Measurements from ENCODE around the gene BIRC6. TPM values are rescaled to one million over a fixed set of nuclear protein-coding genes. Genes with fewer than 3 reads are reported as not detected.

The BIRC6 gene
- total and polyA plus RNA-seq, 4 donors, result 60.2 to 241 (median 82.0) TPM

DNA sequence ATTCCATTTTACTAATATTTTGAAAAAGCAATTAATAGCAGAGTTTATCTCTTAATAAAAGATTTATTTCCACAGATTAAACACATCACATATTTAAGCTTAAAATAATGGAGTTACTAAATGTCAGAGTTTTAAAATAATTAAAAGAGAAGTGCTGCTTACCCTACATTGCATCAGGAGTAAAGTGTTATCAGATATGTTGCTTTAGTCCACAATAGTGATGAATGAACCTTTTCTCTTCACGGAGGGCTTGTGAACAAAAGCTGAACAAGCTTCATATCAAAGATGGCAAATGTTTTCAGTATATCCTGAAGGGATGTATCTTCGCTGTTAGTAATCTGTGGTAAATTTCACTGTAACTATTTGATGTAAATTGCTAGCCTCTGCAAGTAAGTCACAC, 201.7 kb downstream of the BIRC6 start:
- DNase-seq (ENCODE audit: low read depth in 4 of 6, low spot score in 6 of 6), result no peak
- WGBS (ENCODE audit: insufficient coverage), result no CpG with 5 or more reads among the region's 2 CpGs
- no peak overlapping the region for H3K4me3 ChIP-seq (ENCODE audit: low read depth, low read length)
- H3K27ac ChIP-seq (ENCODE audit: low read depth, low read length), result peak overlapping the region; percentile 19
- peaks cover 4% of the 10 kb centered on the region for H3K36me3 ChIP-seq (ENCODE audit: control insufficient read depth, insufficient read depth, low read length)
- H3K27me3 ChIP-seq (ENCODE audit: control insufficient read depth, insufficient read depth, low read length), result no peaks in the 10 kb centered on the region
- no peaks in the 10 kb centered on the region for H3K4me1 ChIP-seq (ENCODE audit: control insufficient read depth, insufficient read depth, low read length)
- H3K9me3 ChIP-seq (ENCODE audit: control insufficient read depth, insufficient read depth, low read length), result no peaks in the 10 kb centered on the region

DNA sequence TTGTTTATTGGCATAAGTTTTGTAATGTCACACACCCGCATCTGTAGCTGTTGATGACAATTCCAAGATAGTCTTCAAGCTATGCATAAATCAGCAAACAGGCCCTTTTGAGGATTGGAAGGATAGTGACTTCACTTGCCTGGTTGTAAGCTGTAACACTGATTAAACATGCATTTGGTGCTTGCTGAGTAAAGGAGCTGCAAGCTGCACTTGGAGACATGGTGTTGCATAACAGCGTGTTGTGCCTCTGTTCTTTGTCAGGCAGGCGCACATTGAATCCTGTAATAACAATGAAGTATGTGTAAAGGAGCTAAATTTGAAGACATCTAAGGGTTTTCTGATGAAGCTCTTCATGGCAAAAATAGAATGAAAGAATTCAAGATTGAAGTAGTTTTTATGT, 202.3 kb downstream of the BIRC6 start:
- DNase-seq (ENCODE audit: low read depth in 4 of 6, low spot score in 6 of 6), result peak in 3 of 6 donors; percentile 19 to 66 (median 51)
- Histone ChIP-seq H3K4me1 (ENCODE audit: control insufficient read depth, insufficient read depth, low read length) (no peaks in the 10 kb centered on the region), H3K27ac (ENCODE audit: low read depth, low read length) (peak overlapping the region; percentile 19), H3K4me3 (ENCODE audit: low read depth, low read length) (no peak overlapping the region), H3K27me3 (ENCODE audit: control insufficient read depth, insufficient read depth, low read length) (no peaks in the 10 kb centered on the region), H3K36me3 (ENCODE audit: control insufficient read depth, insufficient read depth, low read length) (peaks cover 4% of the 10 kb centered on the region), H3K9me3 (ENCODE audit: control insufficient read depth, insufficient read depth, low read length) (no peaks in the 10 kb centered on the region)
- WGBS (ENCODE audit: insufficient coverage), result 41% methylated on average over 3 of the region's 3 CpGs

DNA sequence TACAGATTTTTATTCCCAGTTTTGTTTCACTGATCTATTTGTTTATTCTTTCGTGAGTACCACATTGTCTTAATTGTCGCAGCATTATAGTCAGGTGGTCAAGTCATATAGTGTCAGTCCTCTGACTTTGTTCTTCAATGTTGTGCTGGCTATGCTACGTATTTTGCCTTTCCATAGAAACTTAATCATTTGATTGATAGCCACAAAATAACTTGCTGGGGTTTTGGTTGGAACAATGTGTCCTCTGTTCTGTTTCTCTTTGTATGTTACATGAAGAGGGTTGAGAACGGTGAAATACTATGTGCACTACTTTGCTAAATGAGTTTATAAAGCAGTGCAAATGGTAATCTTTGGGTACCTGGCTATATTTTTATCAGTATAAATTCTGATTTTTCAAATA, 206.1 kb downstream of the BIRC6 start:
- Histone ChIP-seq H3K9me3 (ENCODE audit: control insufficient read depth, insufficient read depth, low read length) (peaks cover 10% of the 10 kb centered on the region), H3K27ac (ENCODE audit: low read depth, low read length) (peak overlapping the region; percentile 61), H3K4me1 (ENCODE audit: control insufficient read depth, insufficient read depth, low read length) (no peaks in the 10 kb centered on the region), H3K4me3 (ENCODE audit: low read depth, low read length) (no peak overlapping the region), H3K36me3 (ENCODE audit: control insufficient read depth, insufficient read depth, low read length) (peaks cover 5% of the 10 kb centered on the region), H3K27me3 (ENCODE audit: control insufficient read depth, insufficient read depth, low read length) (no peaks in the 10 kb centered on the region)
- DNase-seq (ENCODE audit: low read depth in 4 of 6, low spot score in 6 of 6), result peak in 1 of 6 donors; percentile 9
- WGBS (ENCODE audit: insufficient coverage), result no CpG with 5 or more reads among the region's 4 CpGs

DNA sequence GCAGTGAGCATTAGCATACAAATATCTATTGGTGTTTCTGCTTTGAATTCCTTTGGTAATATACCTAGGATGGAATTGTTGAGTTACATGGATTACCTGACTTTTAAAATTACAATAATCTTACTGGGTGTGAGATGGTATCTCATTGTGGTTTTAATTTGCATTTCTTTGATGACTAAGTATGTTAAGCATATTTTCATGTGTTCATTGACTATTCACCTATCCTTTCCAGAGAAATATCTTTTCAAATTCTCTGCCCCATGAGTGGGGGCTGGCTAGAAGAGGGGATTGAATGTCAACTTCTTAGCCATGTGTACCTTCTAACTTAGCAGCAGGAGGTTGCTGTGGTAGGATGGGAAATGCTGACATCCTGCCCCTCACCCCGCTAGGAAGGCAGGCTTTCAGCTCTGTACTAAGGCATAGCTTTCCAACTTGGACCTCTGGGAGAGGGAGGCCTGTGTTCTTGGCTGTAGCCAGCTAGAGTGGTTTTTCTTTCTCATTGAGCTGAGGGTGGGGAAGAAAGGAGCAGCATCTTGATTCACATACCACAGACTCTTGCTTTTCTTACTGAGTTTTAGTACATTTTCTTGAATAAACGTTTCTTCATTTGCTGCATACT, 207.7 kb downstream of the BIRC6 start:
- no peak overlapping the region for H3K27ac ChIP-seq (ENCODE audit: low read depth, low read length)
- no peak overlapping the region for H3K4me3 ChIP-seq (ENCODE audit: low read depth, low read length)
- H3K36me3 ChIP-seq (ENCODE audit: control insufficient read depth, insufficient read depth, low read length), result peaks cover 12% of the 10 kb centered on the region
- H3K27me3 ChIP-seq (ENCODE audit: control insufficient read depth, insufficient read depth, low read length), result no peaks in the 10 kb centered on the region
- DNase-seq (ENCODE audit: low read depth in 4 of 6, low spot score in 6 of 6), result no peak
- H3K4me1 ChIP-seq (ENCODE audit: control insufficient read depth, insufficient read depth, low read length), result no peaks in the 10 kb centered on the region
- 80% methylated on average over 1 of the region's 2 CpGs for WGBS (ENCODE audit: insufficient coverage)
- H3K9me3 ChIP-seq (ENCODE audit: control insufficient read depth, insufficient read depth, low read length), result peaks cover 10% of the 10 kb centered on the region

DNA sequence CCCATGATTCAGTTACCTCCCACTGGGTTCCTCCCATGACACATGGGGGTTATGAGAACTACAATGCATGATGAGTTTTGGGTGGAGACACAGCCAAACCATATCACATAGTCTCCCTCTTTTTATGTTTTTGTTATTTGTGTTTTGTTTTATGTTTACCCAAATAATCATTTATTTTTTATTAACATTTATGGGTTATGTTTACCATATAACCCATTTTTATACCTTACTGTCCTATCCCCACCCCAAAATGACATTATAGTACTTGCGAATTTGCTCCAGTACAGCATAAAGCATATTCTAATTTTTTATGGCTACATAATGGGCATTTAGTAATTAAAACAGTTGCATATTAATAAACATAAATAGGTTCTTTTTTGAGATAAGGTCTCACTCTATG, 209.1 kb downstream of the BIRC6 start:
- H3K27ac ChIP-seq (ENCODE audit: low read depth, low read length), result no peak overlapping the region
- no peak for DNase-seq (ENCODE audit: low read depth in 4 of 6, low spot score in 6 of 6)
- H3K36me3 ChIP-seq (ENCODE audit: control insufficient read depth, insufficient read depth, low read length), result peaks cover 17% of the 10 kb centered on the region
- H3K27me3 ChIP-seq (ENCODE audit: control insufficient read depth, insufficient read depth, low read length), result no peaks in the 10 kb centered on the region
- H3K9me3 ChIP-seq (ENCODE audit: control insufficient read depth, insufficient read depth, low read length), result peaks cover 10% of the 10 kb centered on the region
- no CpG with 5 or more reads among the region's 1 CpG for WGBS (ENCODE audit: insufficient coverage)
- no peaks in the 10 kb centered on the region for H3K4me1 ChIP-seq (ENCODE audit: control insufficient read depth, insufficient read depth, low read length)
- H3K4me3 ChIP-seq (ENCODE audit: low read depth, low read length), result no peak overlapping the region

DNA sequence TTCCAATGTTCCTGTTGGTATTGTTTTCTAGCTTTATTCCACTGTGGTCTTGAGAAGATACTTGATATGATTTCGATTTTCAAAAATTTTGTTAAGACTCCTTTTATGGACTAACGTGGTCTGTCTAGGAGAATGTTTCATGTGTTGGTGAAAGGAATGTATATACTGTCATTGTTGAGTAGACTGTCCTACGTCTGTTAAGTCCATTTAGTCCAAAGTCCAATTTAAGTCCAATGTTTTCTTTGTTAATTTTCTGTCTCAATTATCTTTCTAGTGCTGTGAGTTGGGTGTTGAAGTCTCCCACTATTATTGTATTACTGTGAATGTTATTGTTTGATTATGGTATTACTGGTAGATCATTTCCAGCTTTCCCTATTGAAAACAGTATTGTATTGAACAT, 215.2 kb downstream of the BIRC6 start:
- Histone ChIP-seq H3K9me3 (ENCODE audit: control insufficient read depth, insufficient read depth, low read length) (no peaks in the 10 kb centered on the region), H3K36me3 (ENCODE audit: control insufficient read depth, insufficient read depth, low read length) (peaks cover 19% of the 10 kb centered on the region), H3K4me1 (ENCODE audit: control insufficient read depth, insufficient read depth, low read length) (no peaks in the 10 kb centered on the region), H3K4me3 (ENCODE audit: low read depth, low read length) (no peak overlapping the region), H3K27ac (ENCODE audit: low read depth, low read length) (no peak overlapping the region), H3K27me3 (ENCODE audit: control insufficient read depth, insufficient read depth, low read length) (no peaks in the 10 kb centered on the region)
- 83% methylated on average over 1 of the region's 3 CpGs for WGBS (ENCODE audit: insufficient coverage)
- no peak for DNase-seq (ENCODE audit: low read depth in 4 of 6, low spot score in 6 of 6)

DNA sequence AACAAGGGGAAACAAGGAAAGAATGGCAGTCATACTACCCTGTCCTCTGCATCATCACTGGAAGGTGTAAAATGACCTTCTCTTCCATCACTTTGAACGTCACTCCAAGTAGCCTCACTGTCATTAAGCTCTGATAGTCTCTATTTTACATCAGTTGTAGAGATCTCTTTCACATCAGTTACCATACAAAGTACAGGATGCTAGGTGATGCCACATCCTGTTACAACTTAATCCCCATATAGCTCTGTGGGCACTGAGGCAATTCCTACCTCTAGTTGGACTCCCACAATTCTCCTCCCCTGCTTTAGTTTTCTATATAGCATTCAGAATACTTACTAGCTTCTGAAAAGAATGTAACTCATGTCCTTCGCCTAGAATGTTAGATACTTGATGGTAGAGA, 215.9 kb downstream of the BIRC6 start:
- H3K4me3 ChIP-seq (ENCODE audit: low read depth, low read length), result no peak overlapping the region
- no peaks in the 10 kb centered on the region for H3K9me3 ChIP-seq (ENCODE audit: control insufficient read depth, insufficient read depth, low read length)
- H3K27ac ChIP-seq (ENCODE audit: low read depth, low read length), result no peak overlapping the region
- no peaks in the 10 kb centered on the region for H3K27me3 ChIP-seq (ENCODE audit: control insufficient read depth, insufficient read depth, low read length)
- H3K4me1 ChIP-seq (ENCODE audit: control insufficient read depth, insufficient read depth, low read length), result no peaks in the 10 kb centered on the region
- H3K36me3 ChIP-seq (ENCODE audit: control insufficient read depth, insufficient read depth, low read length), result peaks cover 19% of the 10 kb centered on the region
- no peak for DNase-seq (ENCODE audit: low read depth in 4 of 6, low spot score in 6 of 6)
- WGBS (ENCODE audit: insufficient coverage), result no CpG with 5 or more reads among the region's 2 CpGs

DNA sequence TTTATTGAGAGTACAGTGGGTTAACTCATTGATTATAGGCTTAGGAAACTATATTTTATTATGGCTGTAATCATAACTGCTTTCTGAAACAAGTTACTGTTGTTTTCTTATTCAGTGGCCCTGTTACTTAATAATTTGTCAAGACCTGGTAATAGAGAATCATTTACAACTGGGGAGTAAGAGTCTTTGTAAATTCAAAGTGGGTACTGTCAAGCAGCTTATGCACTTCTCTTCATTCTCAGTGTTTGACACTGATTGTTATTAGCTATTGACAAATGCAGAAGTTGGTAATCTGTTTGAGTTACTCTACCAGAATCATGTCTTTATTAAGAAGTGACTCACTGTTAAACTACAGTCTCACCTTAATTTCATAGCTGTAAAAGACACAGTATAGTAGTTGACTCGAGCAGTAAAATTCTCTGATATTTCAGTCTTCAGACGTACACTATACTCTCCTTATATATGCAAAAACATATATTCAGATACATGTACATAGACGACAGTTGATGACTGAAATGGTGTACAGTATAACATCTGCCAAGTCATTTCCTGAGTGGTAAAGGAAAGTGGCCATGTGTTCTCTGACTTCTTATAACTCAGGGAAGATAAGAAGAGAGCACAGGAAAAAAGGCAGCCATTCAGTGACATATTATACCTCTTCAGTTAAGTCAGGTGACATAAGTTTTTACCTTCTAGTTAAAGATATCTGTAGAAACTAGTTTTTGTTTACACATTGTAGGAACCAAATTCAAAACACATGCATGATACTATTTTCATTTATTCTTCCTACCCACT, 235.0 kb downstream of the BIRC6 start:
- Histone ChIP-seq H3K4me1 (ENCODE audit: control insufficient read depth, insufficient read depth, low read length) (no peaks in the 10 kb centered on the region), H3K27ac (ENCODE audit: low read depth, low read length) (no peak overlapping the region), H3K9me3 (ENCODE audit: control insufficient read depth, insufficient read depth, low read length) (no peaks in the 10 kb centered on the region), H3K36me3 (ENCODE audit: control insufficient read depth, insufficient read depth, low read length) (no peaks in the 10 kb centered on the region), H3K4me3 (ENCODE audit: low read depth, low read length) (no peak overlapping the region), H3K27me3 (ENCODE audit: control insufficient read depth, insufficient read depth, low read length) (no peaks in the 10 kb centered on the region)
- no peak for DNase-seq (ENCODE audit: low read depth in 4 of 6, low spot score in 6 of 6)
- WGBS (ENCODE audit: insufficient coverage), result no CpG with 5 or more reads among the region's 3 CpGs

DNA sequence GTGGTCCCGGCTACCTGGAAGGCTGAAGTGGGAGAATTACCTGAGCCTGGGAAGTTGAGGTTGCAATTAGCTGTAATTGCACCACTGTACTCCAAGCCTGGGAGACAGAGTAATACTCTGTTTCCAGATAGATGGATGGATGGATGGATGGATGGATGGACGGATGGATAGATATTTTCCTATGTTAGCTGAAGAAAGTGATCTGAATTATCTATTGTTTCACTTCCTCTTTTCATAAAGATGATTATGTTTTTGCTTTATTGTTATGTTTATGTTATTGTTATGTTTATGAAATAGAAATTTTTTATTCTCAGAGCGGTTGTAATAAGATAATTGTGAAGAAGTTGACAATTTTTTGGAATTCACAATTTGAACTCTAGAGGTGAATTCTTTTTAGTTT, 237.8 kb downstream of the BIRC6 start:
- Histone ChIP-seq H3K4me1 (ENCODE audit: control insufficient read depth, insufficient read depth, low read length) (no peaks in the 10 kb centered on the region), H3K9me3 (ENCODE audit: control insufficient read depth, insufficient read depth, low read length) (no peaks in the 10 kb centered on the region), H3K36me3 (ENCODE audit: control insufficient read depth, insufficient read depth, low read length) (peaks cover 8% of the 10 kb centered on the region), H3K27ac (ENCODE audit: low read depth, low read length) (no peak overlapping the region), H3K27me3 (ENCODE audit: control insufficient read depth, insufficient read depth, low read length) (no peaks in the 10 kb centered on the region), H3K4me3 (ENCODE audit: low read depth, low read length) (no peak overlapping the region)
- 100% methylated on average over 1 of the region's 3 CpGs for WGBS (ENCODE audit: insufficient coverage)
- DNase-seq (ENCODE audit: low read depth in 4 of 6, low spot score in 6 of 6), result no peak

DNA sequence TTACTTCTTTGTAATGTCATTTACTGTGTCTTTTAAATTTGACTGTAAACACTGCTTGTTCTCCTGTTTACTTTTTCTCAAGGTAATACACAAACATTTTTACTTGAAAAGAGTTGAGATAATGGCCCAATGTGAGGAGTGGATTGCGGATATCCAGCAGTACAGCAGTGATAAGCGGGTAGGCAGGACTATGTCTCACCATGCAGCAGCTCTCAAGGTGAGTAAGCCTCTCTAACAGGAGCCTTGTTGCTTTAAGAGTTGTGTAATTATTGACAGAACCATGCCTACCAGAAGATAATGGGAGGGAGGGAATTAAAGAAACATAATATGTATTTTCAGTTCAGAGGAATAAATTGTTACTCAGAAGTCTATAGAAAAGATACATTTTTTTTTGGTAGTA, 254.5 kb downstream of the BIRC6 start:
- WGBS (ENCODE audit: insufficient coverage), result 100% methylated on average over 2 of the region's 2 CpGs
- peaks cover 41% of the 10 kb centered on the region for H3K36me3 ChIP-seq (ENCODE audit: control insufficient read depth, insufficient read depth, low read length)
- no peak overlapping the region for H3K4me3 ChIP-seq (ENCODE audit: low read depth, low read length)
- H3K27ac ChIP-seq (ENCODE audit: low read depth, low read length), result no peak overlapping the region
- no peak for DNase-seq (ENCODE audit: low read depth in 4 of 6, low spot score in 6 of 6)
- no peaks in the 10 kb centered on the region for H3K4me1 ChIP-seq (ENCODE audit: control insufficient read depth, insufficient read depth, low read length)
- no peaks in the 10 kb centered on the region for H3K27me3 ChIP-seq (ENCODE audit: control insufficient read depth, insufficient read depth, low read length)
- H3K9me3 ChIP-seq (ENCODE audit: control insufficient read depth, insufficient read depth, low read length), result no peaks in the 10 kb centered on the region
